Gastrocnemius medialis (tissue), 4 donors: ENCODE data around the gene JAKMIP1. TPM values are rescaled to one million over a fixed set of nuclear protein-coding genes. Genes with fewer than 3 reads are reported as not detected.
"Not testable (repeated sequence)": the region's sequence is repeated elsewhere in the genome, so short reads cannot be mapped to it uniquely, and the experiment has no call there.

Source experiments
- ATAC-seq, 2 donors: fragments of 150-250 bp; one replicate each; pipeline ENCODE4 v1.9.1; 2016
- DNase-seq, 2 donors: peaks; one replicate each; pipeline ENCODE4 v3.0.0-alpha.2; 2019
- H3K27ac ChIP-seq, 4 donors: fragments of 200-600 bp; sonication (generic); 1 replicate in 1 of 4; 2 replicates in 3 of 4; pipeline ENCODE4 v1.5.1; 2016 to 2018; ENCODE audit warnings: mild to moderate bottlenecking in 2 of 4, moderate library complexity in 1 of 4
- H3K27me3 ChIP-seq, 3 donors: fragments of 200-600 bp; sonication (generic) in 2 of 3; 1 replicate in 1 of 3; 2 replicates in 2 of 3; pipeline versions ENCODE4 v1.5.1 to v1.6.0; 2016 to 2019; ENCODE audit warnings: mild to moderate bottlenecking in 1 of 3, moderate library complexity in 1 of 3
- H3K36me3 ChIP-seq, 2 donors: fragments of 200-600 bp; sonication (generic) in 1 of 2; one replicate each; pipeline ENCODE4 v1.5.1; 2017 to 2018
- H3K4me1 ChIP-seq, 2 donors: fragments of 200-600 bp; sonication (generic) in 1 of 2; one replicate each; pipeline ENCODE4 v1.5.1; 2016 to 2017; ENCODE audit warnings: mild to moderate bottlenecking in 2 of 2
- H3K4me3 ChIP-seq, 4 donors: fragments of 200-600 bp; sonication (generic) in 3 of 4; 1 replicate in 1 of 4; 2 replicates in 3 of 4; pipeline ENCODE4 v1.5.1; 2016 to 2019; ENCODE audit warnings: mild to moderate bottlenecking in 2 of 4
- H3K9me3 ChIP-seq, 3 donors: fragments of 200-600 bp; sonication (generic) in 2 of 3; 1 replicate in 1 of 3; 2 replicates in 2 of 3; pipeline ENCODE4 v1.5.1; 2016 to 2019
- POLR2A ChIP-seq, 2 donors: fragments of 450-650 bp; IDR thresholded peaks; one replicate each; pipeline ENCODE4 v1.6.1; 2017; ENCODE audit warnings: antibody characterized with exemption in 2 of 2, mild to moderate bottlenecking in 2 of 2, moderate library complexity in 2 of 2
- in situ Hi-C, 4 donors: fragments of 200-750 bp; cut with MboI; loops; one replicate each; pipeline versions ENCODE4 v1.15.0 to v1.8.0; 2017; ENCODE audit warnings: low sequenced_read_pairs in 4 of 4
- intact Hi-C: fragments of 100-400 bp; cut with DNase I; formaldehyde crosslinking; loops from one replicate; pipeline ENCODE4 v1.15.1; 2023; ENCODE audit warnings: low total_unique reads
- total RNA-seq, 4 donors: library from RNA; depleted of rRNA; stranded (reverse); fragments of >200 nt; gene quantifications; one replicate each; pipeline versions ENCODE4 v1.1.0 to v1.2.3, GENCODE V29; 2016
- TF ChIP-seq, protein P1 (sequence below), 5 experiments: fragments of 450-650 bp in 3 of 5; fragments of 200-600 bp in 2 of 5; sonication (generic) in 2 of 5; IDR thresholded peaks in 4 of 5; conservative IDR thresholded peaks in 1 of 5; 1 replicate in 4 of 5; 2 replicates in 1 of 5; pipeline ENCODE4 v1.5.1; 2016 to 2019; ENCODE audit warnings: antibody characterized with exemption in 5 of 5, mild to moderate bottlenecking in 3 of 5, moderate library complexity in 3 of 5

JAKMIP1 gene
- total RNA-seq, 4 donors from 2014 or later = 0.62 TPM; not detected in 3

GRCh38 chr4:6209921-6210320, 9.6 kb upstream of the JAKMIP1 start:
- intact Hi-C loops = loop anchor here (10.0 kb wide), 1 partner anchor 1315 kb away; no protein-coding TSS in a partner anchor
- no peaks in the 10 kb centered on the region for H3K36me3 ChIP-seq
- TF ChIP-seq, protein P1, sequence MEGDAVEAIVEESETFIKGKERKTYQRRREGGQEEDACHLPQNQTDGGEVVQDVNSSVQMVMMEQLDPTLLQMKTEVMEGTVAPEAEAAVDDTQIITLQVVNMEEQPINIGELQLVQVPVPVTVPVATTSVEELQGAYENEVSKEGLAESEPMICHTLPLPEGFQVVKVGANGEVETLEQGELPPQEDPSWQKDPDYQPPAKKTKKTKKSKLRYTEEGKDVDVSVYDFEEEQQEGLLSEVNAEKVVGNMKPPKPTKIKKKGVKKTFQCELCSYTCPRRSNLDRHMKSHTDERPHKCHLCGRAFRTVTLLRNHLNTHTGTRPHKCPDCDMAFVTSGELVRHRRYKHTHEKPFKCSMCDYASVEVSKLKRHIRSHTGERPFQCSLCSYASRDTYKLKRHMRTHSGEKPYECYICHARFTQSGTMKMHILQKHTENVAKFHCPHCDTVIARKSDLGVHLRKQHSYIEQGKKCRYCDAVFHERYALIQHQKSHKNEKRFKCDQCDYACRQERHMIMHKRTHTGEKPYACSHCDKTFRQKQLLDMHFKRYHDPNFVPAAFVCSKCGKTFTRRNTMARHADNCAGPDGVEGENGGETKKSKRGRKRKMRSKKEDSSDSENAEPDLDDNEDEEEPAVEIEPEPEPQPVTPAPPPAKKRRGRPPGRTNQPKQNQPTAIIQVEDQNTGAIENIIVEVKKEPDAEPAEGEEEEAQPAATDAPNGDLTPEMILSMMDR (IDR thresholded peaks at IDR 0.05 in 4 of 5, conservative IDR thresholded peaks at IDR 0.05 in 1 of 5) = no peak
- TF ChIP-seq POLR2A (IDR thresholded peaks at IDR 0.05) = no peak
- peaks cover 0 to 5% (median 0%) of the 10 kb centered on the region in 3 donors for H3K27me3 ChIP-seq
- H3K9me3 ChIP-seq = no peaks in the 10 kb centered on the region
- DNase-seq (no peak), ATAC-seq (no peak)
- in situ Hi-C loops = no loop called here
- no peaks in the 10 kb centered on the region for H3K4me1 ChIP-seq
- no peak overlapping the region for H3K27ac ChIP-seq
- no peak overlapping the region for H3K4me3 ChIP-seq

GRCh38 chr4:6209291-6209690, 8.9 kb upstream of the JAKMIP1 start:
- in situ Hi-C loops, DNase-seq, H3K27ac ChIP-seq, H3K36me3 ChIP-seq, H3K4me3 ChIP-seq, H3K4me1 ChIP-seq, intact Hi-C loops, ATAC-seq, H3K27me3 ChIP-seq, H3K9me3 ChIP-seq: not testable (repeated sequence)

- no peak for ATAC-seq
- H3K27me3 ChIP-seq = peaks cover 0 to 5% (median 0%) of the 10 kb centered on the region in 3 donors
- no peaks in the 10 kb centered on the region for H3K9me3 ChIP-seq
- H3K27ac ChIP-seq = no peak overlapping the region
- no peak for DNase-seq
- no peak for TF ChIP-seq POLR2A (IDR thresholded peaks at IDR 0.05)
- TF ChIP-seq, protein P1 (IDR thresholded peaks at IDR 0.05 in 4 of 5, conservative IDR thresholded peaks at IDR 0.05 in 1 of 5) = no peak
- intact Hi-C loops (no loop called here), in situ Hi-C loops (no loop called here)
- H3K4me3 ChIP-seq = no peak overlapping the region
- H3K36me3 ChIP-seq = no peaks in the 10 kb centered on the region
- no peaks in the 10 kb centered on the region for H3K4me1 ChIP-seq
Observed at GRCh38 chr4:6208416-6208815, 8.1 kb upstream of the JAKMIP1 start.

GRCh38 chr4:6207602-6208001, 7.3 kb upstream of the JAKMIP1 start:
- Histone ChIP-seq H3K27ac (no peak overlapping the region), H3K36me3 (no peaks in the 10 kb centered on the region), H3K27me3 (no peaks in the 10 kb centered on the region), H3K4me3 (no peak overlapping the region), H3K9me3 (no peaks in the 10 kb centered on the region), H3K4me1 (no peaks in the 10 kb centered on the region)
- ATAC-seq = no peak
- TF ChIP-seq POLR2A (IDR thresholded peaks at IDR 0.05) = no peak
- TF ChIP-seq, protein P1 (IDR thresholded peaks at IDR 0.05 in 4 of 5, conservative IDR thresholded peaks at IDR 0.05 in 1 of 5) = no peak
- DNase-seq = no peak
- intact Hi-C loops = no loop called here
- in situ Hi-C loops = no loop called here

DNA sequence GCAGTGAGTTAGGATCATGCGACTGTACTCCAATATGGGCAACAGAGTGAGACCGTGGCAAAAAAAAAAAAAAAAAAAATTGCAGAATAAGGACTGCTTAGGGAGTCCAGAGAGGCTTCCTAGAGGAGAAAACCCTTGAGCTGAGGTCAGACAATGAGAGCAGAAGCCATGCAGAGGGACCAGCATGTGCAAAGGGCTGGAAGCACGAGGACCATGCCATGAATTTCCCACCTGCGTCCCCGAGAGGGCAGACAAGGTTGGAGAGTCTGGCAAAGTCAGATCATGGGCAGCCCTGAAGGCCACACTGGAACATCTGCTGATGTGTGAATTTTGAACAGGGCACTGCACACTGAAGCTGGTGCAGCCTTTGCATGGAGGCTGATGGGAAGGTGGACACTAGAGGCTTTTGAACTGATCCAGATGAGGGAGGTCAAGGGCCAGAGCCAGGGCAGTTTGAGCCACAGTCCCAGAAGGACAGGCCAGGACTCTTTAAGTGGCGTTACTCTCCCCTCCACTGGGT, 6.5 kb upstream of the JAKMIP1 start:
- intact Hi-C loops (no loop called here), in situ Hi-C loops (no loop called here)
- Histone ChIP-seq H3K4me3 (no peak overlapping the region), H3K9me3 (no peaks in the 10 kb centered on the region), H3K36me3 (no peaks in the 10 kb centered on the region), H3K27ac (no peak overlapping the region), H3K27me3 (peaks cover 0 to under 1% (median 0%) of the 10 kb centered on the region in 3 donors), H3K4me1 (no peaks in the 10 kb centered on the region)
- ATAC-seq (no peak), DNase-seq (no peak)
- TF ChIP-seq, protein P1 (IDR thresholded peaks at IDR 0.05 in 4 of 5, conservative IDR thresholded peaks at IDR 0.05 in 1 of 5) = no peak
- TF ChIP-seq POLR2A (IDR thresholded peaks at IDR 0.05) = no peak
